ENCODE results near the gene DARS2.

DARS2 gene

GRCh38 chr1:173864179-173864867, 39.9 kb downstream of the DARS2 start:
- peak overlapping the region; percentile 80 to 97 (median 91) for H3K4me2 ChIP-seq
- no peaks in the 10 kb centered on the region for H3K27me3 ChIP-seq
- peaks cover 55 to 75% (median 64%) of the 10 kb centered on the region in 11 experiments for H3K36me3 ChIP-seq
- peak overlapping the region in 8 of 11 experiments; percentile 15 to 97 (median 92); a peak in 11 of 22 replicates for H3K27ac ChIP-seq
- peaks cover 18 to 34% (median 30%) of the 10 kb centered on the region in 10 experiments for H3K4me1 ChIP-seq
- H3K9me3 ChIP-seq (replicated peaks in 1 of 11) = no peaks in the 10 kb centered on the region; a peak in 1 of 22 replicates
- peak overlapping the region in 9 of 10 experiments; percentile 82 to 98 (median 91); a peak in 17 of 20 replicates for H3K4me3 ChIP-seq
- H3K9ac ChIP-seq = peak overlapping the region; percentile 76 to 98 (median 93)
- peaks cover 44 to 75% (median 67%) of the 10 kb centered on the region in 11 experiments; a peak in 21 of 22 replicates for H4K20me1 ChIP-seq
- no peak for TF ChIP-seq Cebpa-rat (IDR thresholded peaks at IDR 0.05)

- H3K27ac ChIP-seq = peak overlapping the region in 10 of 11 experiments; percentile 5 to 97 (median 94); a peak in 15 of 22 replicates
- H3K27me3 ChIP-seq = no peaks in the 10 kb centered on the region
- peaks cover 31 to 47% (median 43%) of the 10 kb centered on the region in 10 experiments for H3K4me1 ChIP-seq
- no peak for TF ChIP-seq Cebpa-rat (IDR thresholded peaks at IDR 0.05)
- H3K9ac ChIP-seq = peak overlapping the region; percentile 76 to 98 (median 93); a peak in 21 of 22 replicates
- peaks cover 51 to 69% (median 56%) of the 10 kb centered on the region in 11 experiments for H3K36me3 ChIP-seq
- H3K4me2 ChIP-seq = peak overlapping the region; percentile 80 to 97 (median 91)
- peaks cover 44 to 70% (median 66%) of the 10 kb centered on the region in 11 experiments; a peak in 21 of 22 replicates for H4K20me1 ChIP-seq
- peak overlapping the region; percentile 64 to 98 (median 91) for H3K4me3 ChIP-seq
- no peaks in the 10 kb centered on the region; a peak in 1 of 22 replicates for H3K9me3 ChIP-seq (replicated peaks in 1 of 11)
Measured at GRCh38 chr1:173865468-173866164, 41.1 kb downstream of the DARS2 start.

GRCh38 chr1:173866413-173867115, 42.1 kb downstream of the DARS2 start:
- no peaks in the 10 kb centered on the region; a peak in 1 of 22 replicates for H3K9me3 ChIP-seq (replicated peaks in 1 of 11)
- peaks cover 44 to 60% (median 56%) of the 10 kb centered on the region in 11 experiments; a peak in 21 of 22 replicates for H4K20me1 ChIP-seq
- H3K4me3 ChIP-seq = peak overlapping the region; percentile 64 to 98 (median 91)

GRCh38 chr1:173867141-173867752, 42.8 kb downstream of the DARS2 start:
- Histone ChIP-seq H3K36me3 (peaks cover 50 to 66% (median 56%) of the 10 kb centered on the region in 11 experiments), H4K20me1 (peaks cover 44 to 54% (median 50%) of the 10 kb centered on the region in 11 experiments; a peak in 21 of 22 replicates), H3K4me1 (peaks cover 45 to 64% (median 57%) of the 10 kb centered on the region in 10 experiments)

More at GRCh38 chr1:173866413-173867115, 42.1 kb downstream of the DARS2 start:
- peaks cover 40 to 57% (median 53%) of the 10 kb centered on the region in 10 experiments for H3K4me1 ChIP-seq
- H3K27ac ChIP-seq = peak overlapping the region; percentile 49 to 97 (median 94); a peak in 21 of 22 replicates
- no peak for TF ChIP-seq Cebpa-rat (IDR thresholded peaks at IDR 0.05)
- peaks cover 50 to 67% (median 58%) of the 10 kb centered on the region in 11 experiments for H3K36me3 ChIP-seq
- H3K27me3 ChIP-seq = no peaks in the 10 kb centered on the region
- peak overlapping the region; percentile 80 to 97 (median 91) for H3K4me2 ChIP-seq
- peak overlapping the region; percentile 76 to 98 (median 93) for H3K9ac ChIP-seq

GRCh38 chr1:173867753-173868265, 43.3 kb downstream of the DARS2 start, which contains the start of gene GAS5:
Gene GAS5, minus strand, starts transcription at chr1:173867989.
- peaks cover 45 to 69% (median 61%) of the 10 kb centered on the region in 10 experiments for H3K4me1 ChIP-seq

More at GRCh38 chr1:173867141-173867752, 42.8 kb downstream of the DARS2 start:
- peak overlapping the region; percentile 76 to 98 (median 93) for H3K9ac ChIP-seq
- H3K4me2 ChIP-seq = peak overlapping the region; percentile 80 to 97 (median 91)
- no peak for TF ChIP-seq Cebpa-rat (IDR thresholded peaks at IDR 0.05)
- peak overlapping the region; percentile 64 to 98 (median 91) for H3K4me3 ChIP-seq
- peak overlapping the region; percentile 49 to 97 (median 94); a peak in 21 of 22 replicates for H3K27ac ChIP-seq
- H3K27me3 ChIP-seq = no peaks in the 10 kb centered on the region
- H3K9me3 ChIP-seq (replicated peaks in 1 of 11) = no peaks in the 10 kb centered on the region; a peak in 1 of 22 replicates

GRCh38 chr1:173868266-173869020, 44.0 kb downstream of the DARS2 start, which contains the start of gene ZBTB37:
Gene ZBTB37, plus strand, starts transcription at chr1:173868380. Its CDS starts 1,846 bp downstream, at chr1:173870226.
- peaks cover 35 to 42% (median 38%) of the 10 kb centered on the region in 11 experiments; a peak in 21 of 22 replicates for H4K20me1 ChIP-seq
- H3K9me3 ChIP-seq (replicated peaks in 1 of 11) = no peaks in the 10 kb centered on the region; a peak in 1 of 22 replicates
- peak within 1 kb of the TSS; percentile 90 to 98 (median 93) for H3K9ac ChIP-seq
- H3K36me3 ChIP-seq = peaks cover 38 to 55% (median 44%) of the 10 kb centered on the region in 11 experiments
- H3K27ac ChIP-seq = peak within 1 kb of the TSS; percentile 89 to 97 (median 94)
- TF ChIP-seq Cebpa-rat (IDR thresholded peaks at IDR 0.05) = no peak
- peak within 1 kb of the TSS; percentile 64 to 98 (median 91) for H3K4me3 ChIP-seq
- H3K27me3 ChIP-seq = no peaks in the 10 kb centered on the region
- peaks cover 45 to 70% (median 60%) of the 10 kb centered on the region in 10 experiments for H3K4me1 ChIP-seq
- peak within 1 kb of the TSS; percentile 86 to 97 (median 91) for H3K4me2 ChIP-seq

More at GRCh38 chr1:173867753-173868265, 43.3 kb downstream of the DARS2 start, which contains the start of gene GAS5:
- Histone ChIP-seq H3K9me3 (replicated peaks in 1 of 11) (no peaks in the 10 kb centered on the region; a peak in 1 of 22 replicates), H3K4me2 (peak within 1 kb of the TSS; percentile 86 to 97 (median 91)), H3K4me3 (peak within 1 kb of the TSS; percentile 64 to 98 (median 91)), H3K27me3 (no peaks in the 10 kb centered on the region), H3K27ac (peak within 1 kb of the TSS; percentile 89 to 97 (median 94)), H3K36me3 (peaks cover 44 to 61% (median 51%) of the 10 kb centered on the region in 11 experiments), H4K20me1 (peaks cover 42 to 48% (median 44%) of the 10 kb centered on the region in 11 experiments; a peak in 21 of 22 replicates), H3K9ac (peak within 1 kb of the TSS; percentile 90 to 98 (median 93))
- no peak for TF ChIP-seq Cebpa-rat (IDR thresholded peaks at IDR 0.05)

- peak overlapping the region; percentile 64 to 98 (median 91) for H3K4me3 ChIP-seq
- no peak for TF ChIP-seq Cebpa-rat (IDR thresholded peaks at IDR 0.05)
- no peaks in the 10 kb centered on the region; a peak in 1 of 22 replicates for H3K9me3 ChIP-seq (replicated peaks in 1 of 11)
- H3K4me1 ChIP-seq = peaks cover 45 to 69% (median 56%) of the 10 kb centered on the region in 10 experiments
- peaks cover 30 to 36% (median 32%) of the 10 kb centered on the region in 11 experiments; a peak in 21 of 22 replicates for H4K20me1 ChIP-seq
- peak overlapping the region; percentile 90 to 98 (median 93) for H3K9ac ChIP-seq
- H3K4me2 ChIP-seq = peak overlapping the region; percentile 77 to 94 (median 86)
- H3K27ac ChIP-seq = peak overlapping the region; percentile 89 to 97 (median 94)
- peaks cover 32 to 55% (median 42%) of the 10 kb centered on the region in 11 experiments for H3K36me3 ChIP-seq
- no peaks in the 10 kb centered on the region for H3K27me3 ChIP-seq
Measured at GRCh38 chr1:173869021-173869359, 44.5 kb downstream of the DARS2 start.
